HEK293 (cell line): ENCODE results near the gene ZNF804A.

Experiments used
- CTCF ChIA-PET: fragments of 350-600 bp; formaldehyde crosslinking; extraction: SDS; loops from one replicate; lab custom pipeline; 2021; ENCODE audit warnings: antibody characterized with exemption; lab: Yijun Ruan, JAX
- POLR2A ChIA-PET: fragments of 300-600 bp; formaldehyde crosslinking; extraction: SDS; loops from one replicate; lab custom pipeline; 2020; ENCODE audit warnings: antibody characterized with exemption, inconsistent platforms; lab: Yijun Ruan, JAX
- H3K27ac ChIP-seq: fragments of 200-500 bp; sonication (Bioruptor generic); 2 replicates; pipeline ENCODE4 v1.5.1; 2014; ENCODE audit warnings: low read depth, low read length, control low read depth, inconsistent platforms; ENCODE audit errors: extremely low read depth
- H3K36me3 ChIP-seq, 2 experiments: fragments of 200-500 bp in 1 of 2; sonication (Bioruptor generic) in 1 of 2; 1 replicate in 1 of 2; 2 replicates in 1 of 2; pipeline ENCODE4 v1.5.1; 2014 to 2017; ENCODE audit warnings: inconsistent platforms in 2 of 2, low read length in 2 of 2; ENCODE audit not compliant: control insufficient read depth in 2 of 2, insufficient read depth in 1 of 2
- H3K4me1 ChIP-seq: fragments of 200-500 bp; sonication (Bioruptor generic); 2 replicates; pipeline ENCODE4 v1.5.1; 2014; ENCODE audit warnings: mild to moderate bottlenecking, low read length, inconsistent platforms; ENCODE audit not compliant: control insufficient read depth, insufficient read depth
- H3K4me3 ChIP-seq: 2 replicates; pipeline ENCODE4 v1.5.1; 2011; ENCODE audit warnings: low read depth, mild to moderate bottlenecking, control low read depth, low read length, moderate library complexity
- H3K9me3 ChIP-seq: fragments of 200-500 bp; sonication (Bioruptor generic); 2 replicates; pipeline ENCODE4 v1.5.1; 2014; ENCODE audit warnings: low read depth, low read length, inconsistent platforms; ENCODE audit not compliant: control insufficient read depth, insufficient read depth
- EGR2 ChIP-seq: fragments of 450-650 bp; formaldehyde crosslinking; IDR thresholded peaks from 2 replicates; pipeline ENCODE4 v1.5.1; 2016; ENCODE audit warnings: low read depth, missing biosample characterization, missing genetic modification characterization
- GLIS1 ChIP-seq: fragments of 450-650 bp; formaldehyde crosslinking; IDR thresholded peaks from 2 replicates; pipeline ENCODE4 v1.5.1; 2016; ENCODE audit warnings: missing biosample characterization, missing genetic modification characterization
- GLIS2 ChIP-seq: fragments of 450-650 bp; formaldehyde crosslinking; IDR thresholded peaks from 2 replicates; pipeline ENCODE4 v1.5.1; 2016; ENCODE audit warnings: missing biosample characterization, missing genetic modification characterization
- INSM2 ChIP-seq: fragments of 450-650 bp; formaldehyde crosslinking; IDR thresholded peaks from 2 replicates; pipeline ENCODE4 v1.5.1; 2016; ENCODE audit warnings: missing biosample characterization, missing genetic modification characterization
- KLF1 ChIP-seq: fragments of 450-650 bp; formaldehyde crosslinking; IDR thresholded peaks from 2 replicates; pipeline ENCODE4 v1.5.1; 2016; ENCODE audit warnings: missing biosample characterization, missing genetic modification characterization
- KLF7 ChIP-seq: fragments of 450-650 bp; formaldehyde crosslinking; IDR thresholded peaks from 2 replicates; pipeline ENCODE4 v1.5.1; 2016; ENCODE audit warnings: missing biosample characterization, missing genetic modification characterization, borderline replicate concordance
- OSR2 ChIP-seq: fragments of 450-650 bp; formaldehyde crosslinking; IDR thresholded peaks from 2 replicates; pipeline ENCODE4 v1.5.1; 2016; ENCODE audit warnings: missing biosample characterization, missing genetic modification characterization
- PRDM10 ChIP-seq: fragments of 450-650 bp; formaldehyde crosslinking; IDR thresholded peaks from 2 replicates; pipeline ENCODE4 v1.5.1; 2016; ENCODE audit warnings: missing biosample characterization, missing genetic modification characterization
- ZBTB20 ChIP-seq: fragments of 450-650 bp; formaldehyde crosslinking; IDR thresholded peaks from 2 replicates; pipeline ENCODE4 v1.5.1; 2016; ENCODE audit warnings: missing biosample characterization, missing genetic modification characterization
- ZBTB48 ChIP-seq: fragments of 450-650 bp; formaldehyde crosslinking; IDR thresholded peaks from 2 replicates; pipeline ENCODE4 v1.5.1; 2016; ENCODE audit warnings: missing biosample characterization, missing genetic modification characterization
- ZNF132 ChIP-seq: fragments of 450-650 bp; formaldehyde crosslinking; IDR thresholded peaks from 2 replicates; pipeline ENCODE4 v1.5.1; 2017; ENCODE audit warnings: missing biosample characterization, missing genetic modification characterization, borderline replicate concordance
- ZNF19 ChIP-seq: fragments of 450-650 bp; formaldehyde crosslinking; IDR thresholded peaks from 2 replicates; pipeline ENCODE4; 2016; ENCODE audit warnings: missing biosample characterization, missing genetic modification characterization, low read depth
- ZNF341 ChIP-seq: fragments of 450-650 bp; formaldehyde crosslinking; IDR thresholded peaks from 2 replicates; pipeline ENCODE4; 2016; ENCODE audit warnings: low read depth, missing biosample characterization, missing genetic modification characterization
- ZNF394 ChIP-seq: fragments of 450-650 bp; formaldehyde crosslinking; IDR thresholded peaks from 2 replicates; pipeline ENCODE4 v1.5.1; 2016; ENCODE audit warnings: missing biosample characterization, missing genetic modification characterization, mild to moderate bottlenecking, moderate library complexity, borderline replicate concordance
- ZNF426 ChIP-seq: fragments of 450-650 bp; formaldehyde crosslinking; IDR thresholded peaks from 2 replicates; pipeline ENCODE4 v1.5.1; 2017; ENCODE audit warnings: missing biosample characterization, missing genetic modification characterization, mild to moderate bottlenecking, inconsistent platforms, moderate library complexity
- ZNF513 ChIP-seq: fragments of 450-650 bp; IDR thresholded peaks from 2 replicates; pipeline ENCODE4 v1.5.1; 2018; ENCODE audit warnings: missing biosample characterization, missing genetic modification characterization
- ZNF521 ChIP-seq: fragments of 450-650 bp; formaldehyde crosslinking; IDR thresholded peaks from 2 replicates; pipeline ENCODE4 v1.5.1; 2017; ENCODE audit warnings: missing biosample characterization, mild to moderate bottlenecking, missing genetic modification characterization
- ZNF548 ChIP-seq: fragments of 450-650 bp; formaldehyde crosslinking; IDR thresholded peaks from 2 replicates; pipeline ENCODE4 v1.5.1; 2016; ENCODE audit warnings: missing biosample characterization, missing genetic modification characterization
- ZNF561 ChIP-seq: fragments of 450-650 bp; IDR thresholded peaks from 2 replicates; pipeline ENCODE4 v1.5.1; 2018; ENCODE audit warnings: missing biosample characterization, missing genetic modification characterization, borderline replicate concordance
- ZNF707 ChIP-seq: fragments of 450-650 bp; formaldehyde crosslinking; IDR thresholded peaks from 2 replicates; pipeline ENCODE4 v1.5.1; 2016; ENCODE audit warnings: missing biosample characterization, missing genetic modification characterization
- TF ChIP-seq, protein P1 (sequence below): fragments of 450-650 bp; formaldehyde crosslinking; IDR thresholded peaks from 2 replicates; pipeline ENCODE4 v1.5.1; 2016; ENCODE audit warnings: missing biosample characterization, missing genetic modification characterization
- TF ChIP-seq, protein P2 (sequence below): fragments of 450-650 bp; formaldehyde crosslinking; IDR thresholded peaks from 2 replicates; pipeline ENCODE4 v1.5.1; 2016; ENCODE audit warnings: missing biosample characterization, missing genetic modification characterization

Gene ZNF804A

DNA sequence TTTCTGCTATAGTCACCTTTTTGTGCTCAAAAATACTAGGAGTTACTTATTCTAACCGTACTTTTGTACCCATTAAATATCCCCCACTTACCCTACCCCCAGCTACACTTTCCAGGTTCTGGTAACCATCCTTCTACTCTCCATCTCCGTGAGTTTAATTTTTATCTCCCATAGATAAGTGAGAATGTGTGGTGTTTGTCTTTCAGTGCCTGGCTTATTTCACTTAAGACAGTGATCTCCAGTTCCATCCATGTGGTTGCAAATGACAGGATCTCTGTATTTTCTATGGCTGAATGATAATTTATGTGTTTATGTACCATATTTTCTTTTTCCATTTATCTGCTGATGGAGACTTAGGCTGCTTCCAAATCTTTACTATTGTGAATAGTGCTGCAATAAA lies 323.3 kb downstream of the ZNF804A start:
- Histone ChIP-seq H3K9me3 (no peaks in the 10 kb centered on the region), H3K27ac (no peak overlapping the region), H3K4me3 (no peak overlapping the region), H3K4me1 (no peaks in the 10 kb centered on the region), H3K36me3 (no peaks in the 10 kb centered on the region)
- ChIA-PET POLR2A (no interaction called here), CTCF (no interaction called here)
- TF ChIP-seq KLF7 (tag by site-specific recombination) (no peak), KLF1 (no peak), GLIS2 (tag by site-specific recombination) (no peak), ZBTB48 (tag by site-specific recombination) (no peak), ZBTB20 (tag by site-specific recombination) (no peak), ZNF426 (tag by site-specific recombination) (no peak), INSM2 (tag by site-specific recombination) (no peak), ZNF394 (tag by site-specific recombination) (no peak), ZNF707 (tag by site-specific recombination) (no peak), PRDM10 (tag by site-specific recombination) (no peak)
- TF ChIP-seq, protein P1, sequence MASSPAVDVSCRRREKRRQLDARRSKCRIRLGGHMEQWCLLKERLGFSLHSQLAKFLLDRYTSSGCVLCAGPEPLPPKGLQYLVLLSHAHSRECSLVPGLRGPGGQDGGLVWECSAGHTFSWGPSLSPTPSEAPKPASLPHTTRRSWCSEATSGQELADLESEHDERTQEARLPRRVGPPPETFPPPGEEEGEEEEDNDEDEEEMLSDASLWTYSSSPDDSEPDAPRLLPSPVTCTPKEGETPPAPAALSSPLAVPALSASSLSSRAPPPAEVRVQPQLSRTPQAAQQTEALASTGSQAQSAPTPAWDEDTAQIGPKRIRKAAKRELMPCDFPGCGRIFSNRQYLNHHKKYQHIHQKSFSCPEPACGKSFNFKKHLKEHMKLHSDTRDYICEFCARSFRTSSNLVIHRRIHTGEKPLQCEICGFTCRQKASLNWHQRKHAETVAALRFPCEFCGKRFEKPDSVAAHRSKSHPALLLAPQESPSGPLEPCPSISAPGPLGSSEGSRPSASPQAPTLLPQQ (tag by site-specific recombination) = no peak

- CTCF ChIA-PET = interaction anchor here (0.6 kb wide), 1 partner anchor 1732 kb away, joined by 4 read pairs; no protein-coding TSS in a partner anchor
- H3K9me3 ChIP-seq = no peaks in the 10 kb centered on the region
- no peaks in the 10 kb centered on the region for H3K4me1 ChIP-seq
- TF ChIP-seq ZNF561 = no peak
- TF ChIP-seq OSR2 = no peak
- TF ChIP-seq, protein P2, sequence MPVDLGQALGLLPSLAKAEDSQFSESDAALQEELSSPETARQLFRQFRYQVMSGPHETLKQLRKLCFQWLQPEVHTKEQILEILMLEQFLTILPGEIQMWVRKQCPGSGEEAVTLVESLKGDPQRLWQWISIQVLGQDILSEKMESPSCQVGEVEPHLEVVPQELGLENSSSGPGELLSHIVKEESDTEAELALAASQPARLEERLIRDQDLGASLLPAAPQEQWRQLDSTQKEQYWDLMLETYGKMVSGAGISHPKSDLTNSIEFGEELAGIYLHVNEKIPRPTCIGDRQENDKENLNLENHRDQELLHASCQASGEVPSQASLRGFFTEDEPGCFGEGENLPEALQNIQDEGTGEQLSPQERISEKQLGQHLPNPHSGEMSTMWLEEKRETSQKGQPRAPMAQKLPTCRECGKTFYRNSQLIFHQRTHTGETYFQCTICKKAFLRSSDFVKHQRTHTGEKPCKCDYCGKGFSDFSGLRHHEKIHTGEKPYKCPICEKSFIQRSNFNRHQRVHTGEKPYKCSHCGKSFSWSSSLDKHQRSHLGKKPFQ (tag by site-specific recombination) = no peak
- no peak for TF ChIP-seq ZNF341
- no peak for TF ChIP-seq ZBTB48 (tag by site-specific recombination)
- no peak for TF ChIP-seq ZNF548 (tag by site-specific recombination)
- TF ChIP-seq ZNF521 (tag by site-specific recombination) = no peak
- TF ChIP-seq, protein P1 (tag by site-specific recombination) = no peak
- no peak for TF ChIP-seq EGR2 (tag by site-specific recombination)
- TF ChIP-seq ZNF132 (tag by site-specific recombination) = no peak
- no peak for TF ChIP-seq ZNF513 (tag by site-specific recombination)
- TF ChIP-seq GLIS1 (tag by site-specific recombination) = no peak
- no peak for TF ChIP-seq ZNF19 (tag by site-specific recombination)
- TF ChIP-seq, all 188 proteins: peak for 0
- Histone ChIP-seq H3K27ac (no peak overlapping the region), H3K4me3 (no peak overlapping the region), H3K36me3 (no peaks in the 10 kb centered on the region)
- POLR2A ChIA-PET = no interaction called here
These were observed 325.4 kb downstream of the ZNF804A start for GRCh38 chr2:184923751-184924150.
